GM19467 (cell line): ENCODE results near the gene SLC16A14.

Experiments
- ATAC-seq: cut with Tn5 transposase; IDR thresholded peaks from one replicate; pipeline ENCODE4 v1.9.1; 2021; ENCODE audit warnings: mild to moderate bottlenecking, moderate library complexity; ENCODE audit not compliant: unreplicated experiment

SLC16A14 gene

GRCh38 chr2:230043025-230043424 lies 25.7 kb downstream of the SLC16A14 start:
- ATAC-seq = no peak

- no peak for ATAC-seq
Measured at GRCh38 chr2:230042195-230042594, 26.5 kb downstream of the SLC16A14 start.

GRCh38 chr2:230023313-230023712 lies 45.4 kb downstream of the SLC16A14 start:
- ATAC-seq = no peak

GRCh38 chr2:230019742-230020141 lies 49.0 kb downstream of the SLC16A14 start:
- no peak for ATAC-seq

GRCh38 chr2:230018153-230018552 lies 50.6 kb downstream of the SLC16A14 start:
- ATAC-seq = no peak

GRCh38 chr2:230016844-230017243 lies 51.9 kb downstream of the SLC16A14 start:
- no peak for ATAC-seq

- ATAC-seq = no peak
Measured at GRCh38 chr2:230012267-230012884, 56.3 kb downstream of the SLC16A14 start.

- no peak for ATAC-seq
Measured at GRCh38 chr2:230011617-230012016, 57.1 kb downstream of the SLC16A14 start.

- ATAC-seq = no peak
Measured at GRCh38 chr2:230010501-230010900, 58.2 kb downstream of the SLC16A14 start.

- no peak for ATAC-seq
Measured at GRCh38 chr2:230008708-230009066, 60.0 kb downstream of the SLC16A14 start.

- no peak for ATAC-seq
Measured at GRCh38 chr2:230007931-230008707, 60.6 kb downstream of the SLC16A14 start.

- ATAC-seq = peak; percentile 89
Measured at GRCh38 chr2:230000118-230000841, 68.4 kb downstream of the SLC16A14 start.

- no peak for ATAC-seq
Measured at GRCh38 chr2:229997565-229997964, 71.2 kb downstream of the SLC16A14 start.

- ATAC-seq = no peak
Measured at GRCh38 chr2:229996320-229996719, 72.4 kb downstream of the SLC16A14 start.

GRCh38 chr2:229993236-229993635 lies 75.5 kb downstream of the SLC16A14 start:
- ATAC-seq = no peak
